ENCODE measurements around the gene MAB21L4. TPM values are rescaled to one million over a fixed set of nuclear protein-coding genes. Genes with fewer than 3 reads are reported as not detected.

Gene MAB21L4
- total RNA-seq, 4 donors from 2014 or later, result 4.9 to 11.6 (median 9.8) TPM; not detected in 1

- 60 to 82% methylated on average over 2 to 22 of the region's 28 CpGs for WGBS, 2 donors (ENCODE audit: low coverage in 1 of 2)
- H3K27ac ChIP-seq, result no peak overlapping the region
- DNase-seq, result no peak
- TF ChIP-seq CTCF (IDR thresholded peaks at IDR 0.05), result no peak
- no peak for TF ChIP-seq POLR2A (IDR thresholded peaks at IDR 0.05)
- TF ChIP-seq POLR2AphosphoS5 (IDR thresholded peaks at IDR 0.05), result no peak
- no peak for TF ChIP-seq EP300 (IDR thresholded peaks at IDR 0.05; ENCODE audit: low read depth)
- H3K36me3 ChIP-seq, result no peaks in the 10 kb centered on the region
- intact Hi-C loops (cut with DNase I; ENCODE audit: low total_unique reads), result no loop called here
- peaks cover 0 to 21% (median 0%) of the 10 kb centered on the region in 4 donors for H3K4me1 ChIP-seq
- H3K9me3 ChIP-seq, result no peaks in the 10 kb centered on the region
- H3K27me3 ChIP-seq, result no peaks in the 10 kb centered on the region
- no peak overlapping the region for H3K4me3 ChIP-seq
- in situ Hi-C loops (cut with MboI; ENCODE audit: low pct_ligation_motif_present in 1 of 4, low pct_unique_long_range_greater_than_20kb in 1 of 4, low sequenced_read_pairs in 3 of 4), result no loop called here
Measured at GRCh38 chr2:240894836-240895558, 959 bp downstream of the MAB21L4 start.

- in situ Hi-C loops (cut with MboI; ENCODE audit: low pct_ligation_motif_present in 1 of 4, low pct_unique_long_range_greater_than_20kb in 1 of 4, low sequenced_read_pairs in 3 of 4), result no loop called here
Measured at GRCh38 chr2:240894006-240894405, 1.9 kb downstream of the MAB21L4 start.

GRCh38 chr2:240893363-240893844, 2.6 kb downstream of the MAB21L4 start:
- intact Hi-C loops (cut with DNase I; ENCODE audit: low total_unique reads) (no loop called here), in situ Hi-C loops (cut with MboI; ENCODE audit: low pct_ligation_motif_present in 1 of 4, low pct_unique_long_range_greater_than_20kb in 1 of 4, low sequenced_read_pairs in 3 of 4) (no loop called here)
- WGBS, 2 donors (ENCODE audit: low coverage in 1 of 2), result 32% methylated on average over 16 of the region's 17 CpGs; no CpG with 5 or more reads in 1 of the 2 donors
- H3K27me3 ChIP-seq, result no peaks in the 10 kb centered on the region
- DNase-seq, result no peak
- H3K4me1 ChIP-seq, result peaks cover 0 to 32% (median 3%) of the 10 kb centered on the region in 4 donors
- H3K36me3 ChIP-seq, result no peaks in the 10 kb centered on the region
- no peak overlapping the region for H3K4me3 ChIP-seq
- TF ChIP-seq POLR2A (IDR thresholded peaks at IDR 0.05), result no peak
- TF ChIP-seq EP300 (IDR thresholded peaks at IDR 0.05; ENCODE audit: low read depth), result no peak
- no peak for TF ChIP-seq POLR2AphosphoS5 (IDR thresholded peaks at IDR 0.05)
- no peak for TF ChIP-seq CTCF (IDR thresholded peaks at IDR 0.05)
- H3K27ac ChIP-seq, result no peak overlapping the region
- H3K9me3 ChIP-seq, result no peaks in the 10 kb centered on the region

More at GRCh38 chr2:240894006-240894405, 1.9 kb downstream of the MAB21L4 start:
- Histone ChIP-seq H3K27ac (no peak overlapping the region), H3K27me3 (no peaks in the 10 kb centered on the region), H3K36me3 (no peaks in the 10 kb centered on the region), H3K9me3 (no peaks in the 10 kb centered on the region), H3K4me1 (peaks cover 0 to 29% (median 2%) of the 10 kb centered on the region in 4 donors), H3K4me3 (no peak overlapping the region)
- DNase-seq, result no peak
- intact Hi-C loops (cut with DNase I; ENCODE audit: low total_unique reads), result no loop called here
- TF ChIP-seq CTCF (IDR thresholded peaks at IDR 0.05) (no peak), POLR2AphosphoS5 (IDR thresholded peaks at IDR 0.05) (no peak), POLR2A (IDR thresholded peaks at IDR 0.05) (no peak)
- WGBS, 2 donors (ENCODE audit: low coverage in 1 of 2), result 100% methylated on average over 2 of the region's 9 CpGs; no CpG with 5 or more reads in 1 of the 2 donors

- no peak overlapping the region for H3K27ac ChIP-seq
Measured at GRCh38 chr2:240892925-240893324, 3.0 kb downstream of the MAB21L4 start.

More at GRCh38 chr2:240892925-240893324, 3.0 kb downstream of the MAB21L4 start:
- intact Hi-C loops (cut with DNase I; ENCODE audit: low total_unique reads) (no loop called here), in situ Hi-C loops (cut with MboI; ENCODE audit: low pct_ligation_motif_present in 1 of 4, low pct_unique_long_range_greater_than_20kb in 1 of 4, low sequenced_read_pairs in 3 of 4) (no loop called here)
- peaks cover 0 to 28% (median 3%) of the 10 kb centered on the region in 4 donors for H3K4me1 ChIP-seq
- DNase-seq, result no peak
- TF ChIP-seq CTCF (IDR thresholded peaks at IDR 0.05) (no peak), EP300 (IDR thresholded peaks at IDR 0.05; ENCODE audit: low read depth) (no peak), POLR2AphosphoS5 (IDR thresholded peaks at IDR 0.05) (no peak), POLR2A (IDR thresholded peaks at IDR 0.05) (no peak)
- no peaks in the 10 kb centered on the region for H3K9me3 ChIP-seq
- no peak overlapping the region for H3K4me3 ChIP-seq
- no peaks in the 10 kb centered on the region for H3K27me3 ChIP-seq
- WGBS, 2 donors (ENCODE audit: low coverage in 1 of 2), result 87% methylated on average over 10 of the region's 12 CpGs; no CpG with 5 or more reads in 1 of the 2 donors
- no peaks in the 10 kb centered on the region for H3K36me3 ChIP-seq

Data from transverse colon (tissue), 4 donors.